GM19025 (cell line): ENCODE results near the gene PDLIM1.

Experiments
- ATAC-seq: cut with Tn5 transposase; IDR thresholded peaks from one replicate; pipeline ENCODE4 v1.9.1; 2021; ENCODE audit warnings: mild to moderate bottlenecking, low read depth, moderate library complexity; ENCODE audit not compliant: unreplicated experiment

Gene PDLIM1

DNA sequence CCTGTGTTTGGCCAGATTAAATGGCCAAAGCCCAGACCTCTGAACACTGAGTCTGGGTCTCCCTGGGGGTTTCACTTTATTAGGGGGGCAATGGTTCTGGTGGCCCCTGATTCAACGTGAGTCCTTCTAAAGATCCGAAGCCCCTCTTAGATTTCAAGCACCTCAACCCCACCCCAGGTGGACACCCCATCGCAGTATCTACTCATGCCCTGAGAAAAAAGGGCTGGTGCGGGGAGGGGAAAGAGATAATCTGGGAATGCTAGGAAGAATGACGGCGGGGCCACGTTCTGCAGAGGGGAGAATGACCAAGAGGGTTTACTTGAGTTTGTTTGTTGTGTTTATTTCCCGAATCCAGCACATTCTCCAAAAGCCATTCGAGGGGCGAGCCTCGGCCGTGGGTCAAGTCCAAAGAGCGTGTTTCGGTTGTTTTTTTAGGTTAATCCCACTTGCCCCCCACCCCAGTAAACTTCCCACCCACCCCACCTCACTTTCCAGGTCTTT lies 832 bp downstream of the PDLIM1 start:
- ATAC-seq, result no peak

DNA sequence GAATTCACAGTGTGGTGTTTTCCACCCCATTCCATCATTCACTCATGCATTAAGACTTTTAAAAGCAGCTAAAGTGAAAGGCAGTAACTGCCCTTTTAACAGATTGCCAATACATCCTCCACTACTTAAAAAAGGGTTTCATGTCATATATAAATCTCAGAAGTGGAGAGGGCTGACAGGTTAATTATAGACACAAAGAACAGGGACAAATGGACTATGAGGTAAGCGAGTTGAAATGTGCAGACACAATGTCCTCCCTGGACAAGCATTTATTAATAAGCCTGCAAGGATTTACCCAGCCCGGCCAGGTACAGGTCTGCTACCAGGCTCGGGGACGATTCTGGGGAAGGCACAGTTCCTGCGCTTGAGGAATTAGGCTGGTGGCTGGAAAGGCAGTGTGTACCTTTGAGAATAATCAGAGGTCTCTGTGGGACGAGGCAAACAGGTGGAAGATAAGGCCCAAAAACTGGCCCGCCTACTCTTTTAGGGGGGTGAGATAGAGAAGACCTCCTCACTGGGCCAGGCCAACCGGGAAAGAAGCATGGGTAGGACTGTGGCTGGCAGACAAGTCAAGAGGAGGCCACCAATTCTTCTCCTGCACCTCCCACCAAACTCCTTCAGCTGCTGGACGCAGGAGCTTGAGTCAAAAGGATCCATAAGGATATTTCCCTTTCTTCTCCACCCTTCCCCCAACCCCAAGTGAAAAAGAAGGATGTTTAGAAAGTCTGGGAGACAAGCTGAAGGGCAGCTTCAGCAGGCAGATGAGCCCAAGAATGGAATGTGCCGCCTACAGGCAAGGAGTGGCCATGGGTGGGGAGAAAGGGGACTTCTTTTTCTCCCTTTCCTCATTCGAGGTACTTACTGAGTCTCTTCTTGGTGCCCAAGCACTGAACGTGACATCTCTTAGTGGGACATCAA lies 1.5 kb downstream of the PDLIM1 start:
- ATAC-seq, result no peak

DNA sequence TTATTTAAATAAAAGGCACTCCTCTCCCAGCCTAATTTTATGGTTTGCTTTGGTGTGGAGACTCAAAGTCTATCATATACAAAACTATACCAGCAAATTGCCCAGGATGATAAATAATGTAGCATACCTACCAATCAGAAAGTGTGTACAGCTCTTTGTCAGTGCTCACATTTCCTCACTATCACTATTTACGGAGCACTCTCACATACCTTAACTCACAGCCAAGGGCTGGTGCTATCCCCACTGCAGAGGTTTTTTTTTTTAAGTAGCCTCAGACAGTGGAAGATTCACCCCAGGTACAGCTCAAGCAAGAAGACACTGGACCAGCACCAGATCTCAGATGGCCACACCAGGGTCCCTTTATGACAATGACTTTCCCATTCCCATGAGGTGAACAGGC lies 2.5 kb downstream of the PDLIM1 start:
- ATAC-seq, result no peak

- ATAC-seq, result no peak
These were observed 3.5 kb downstream of the PDLIM1 start for GRCh38 chr10:95287281-95287680.

DNA sequence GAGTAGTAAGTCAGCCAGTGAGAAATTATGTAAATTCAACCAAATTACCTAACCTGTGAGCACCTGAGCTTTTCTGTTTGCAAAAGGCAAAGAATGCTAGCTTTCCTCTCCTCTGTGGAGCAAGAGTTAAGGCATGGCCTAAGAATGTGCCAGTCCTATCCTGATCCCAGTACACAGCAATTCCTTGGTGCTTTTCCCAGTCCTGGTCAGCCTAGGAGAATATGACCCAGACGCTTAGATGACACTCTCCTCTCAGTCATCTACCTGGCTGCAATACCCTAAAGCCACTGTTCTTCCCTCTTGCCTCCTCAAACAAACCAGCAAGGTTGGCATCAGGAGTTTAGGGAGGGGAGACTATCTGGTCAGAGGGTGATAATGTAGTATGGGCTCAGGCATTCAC lies 4.1 kb downstream of the PDLIM1 start:
- no peak for ATAC-seq

GRCh38 chr10:95285556-95285955 lies 5.2 kb downstream of the PDLIM1 start:
- no peak for ATAC-seq

DNA sequence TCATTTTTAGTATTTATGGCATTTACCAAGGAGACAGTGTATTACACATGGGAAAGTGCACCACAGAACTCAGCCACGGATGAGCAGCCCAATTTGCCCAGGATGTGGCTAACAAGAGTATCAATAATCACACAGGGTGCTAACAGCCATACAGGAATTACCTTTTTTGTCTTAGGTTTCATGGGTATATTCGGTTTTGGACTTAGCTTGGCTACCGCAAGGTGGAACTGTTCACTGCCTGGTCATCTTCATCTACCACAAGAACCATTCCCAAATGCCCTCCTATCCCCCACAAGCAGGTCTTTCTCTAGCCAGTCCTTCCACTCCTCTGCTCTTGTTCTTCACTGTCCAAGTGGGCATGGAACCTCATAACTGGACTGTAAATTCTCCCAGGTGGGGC lies 6.0 kb downstream of the PDLIM1 start:
- no peak for ATAC-seq

GRCh38 chr10:95282107-95282506 lies 8.7 kb downstream of the PDLIM1 start:
- no peak for ATAC-seq

GRCh38 chr10:95281206-95281605 lies 9.6 kb downstream of the PDLIM1 start:
- ATAC-seq, result no peak

DNA sequence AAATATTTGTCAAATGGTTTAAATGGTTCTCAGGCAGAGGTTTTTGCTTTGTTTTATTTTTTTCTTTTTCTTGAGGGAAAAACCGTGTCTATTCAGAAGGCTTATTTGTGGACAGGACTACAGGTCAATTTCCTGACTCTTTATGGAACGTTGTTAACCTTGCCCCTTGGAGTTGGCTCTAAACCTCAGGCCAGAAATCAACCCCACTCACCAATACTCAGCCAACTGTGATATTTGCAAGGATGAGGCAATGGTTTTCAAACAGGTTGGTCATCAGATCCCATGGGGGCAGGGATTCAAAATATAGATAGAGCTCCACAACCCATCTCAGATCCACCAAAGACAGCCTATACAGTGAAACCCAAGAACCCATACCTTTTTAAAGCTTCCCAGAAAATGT lies 10.2 kb downstream of the PDLIM1 start:
- no peak for ATAC-seq

DNA sequence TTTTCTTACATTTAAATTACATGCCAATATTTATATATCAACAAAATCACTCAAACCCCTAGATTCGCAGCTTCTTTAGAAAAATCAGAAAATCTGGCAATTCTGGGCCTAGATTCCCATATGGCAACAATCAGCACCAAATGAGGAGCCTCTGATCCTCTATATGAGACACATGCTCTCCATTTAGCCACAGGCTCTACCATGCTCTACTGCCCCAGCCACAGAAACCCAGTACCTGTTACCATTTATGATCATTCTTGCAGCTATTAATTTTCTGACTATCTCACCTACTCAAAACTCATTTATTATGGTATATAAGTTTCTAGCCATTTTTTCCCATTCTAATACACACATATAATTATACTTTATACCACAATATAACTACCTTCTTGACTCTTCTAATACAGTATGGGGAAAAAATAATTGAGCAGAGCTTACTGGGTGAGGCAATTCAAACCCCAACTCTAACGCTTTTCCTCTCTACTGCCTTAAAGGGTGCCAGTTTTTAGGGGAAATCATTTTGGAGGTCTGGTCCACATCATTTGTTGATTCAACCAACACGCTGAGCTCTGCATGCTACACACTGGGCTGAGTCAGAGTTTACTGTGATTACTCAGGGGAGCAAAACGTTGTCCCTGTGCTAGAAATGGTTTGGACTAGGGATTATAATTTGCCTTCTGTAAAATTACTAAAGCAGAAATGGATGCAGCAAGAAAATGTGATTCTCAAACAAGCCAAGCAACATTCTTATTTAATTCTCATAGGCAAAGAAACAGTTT lies 11.6 kb downstream of the PDLIM1 start:
- ATAC-seq, result no peak

DNA sequence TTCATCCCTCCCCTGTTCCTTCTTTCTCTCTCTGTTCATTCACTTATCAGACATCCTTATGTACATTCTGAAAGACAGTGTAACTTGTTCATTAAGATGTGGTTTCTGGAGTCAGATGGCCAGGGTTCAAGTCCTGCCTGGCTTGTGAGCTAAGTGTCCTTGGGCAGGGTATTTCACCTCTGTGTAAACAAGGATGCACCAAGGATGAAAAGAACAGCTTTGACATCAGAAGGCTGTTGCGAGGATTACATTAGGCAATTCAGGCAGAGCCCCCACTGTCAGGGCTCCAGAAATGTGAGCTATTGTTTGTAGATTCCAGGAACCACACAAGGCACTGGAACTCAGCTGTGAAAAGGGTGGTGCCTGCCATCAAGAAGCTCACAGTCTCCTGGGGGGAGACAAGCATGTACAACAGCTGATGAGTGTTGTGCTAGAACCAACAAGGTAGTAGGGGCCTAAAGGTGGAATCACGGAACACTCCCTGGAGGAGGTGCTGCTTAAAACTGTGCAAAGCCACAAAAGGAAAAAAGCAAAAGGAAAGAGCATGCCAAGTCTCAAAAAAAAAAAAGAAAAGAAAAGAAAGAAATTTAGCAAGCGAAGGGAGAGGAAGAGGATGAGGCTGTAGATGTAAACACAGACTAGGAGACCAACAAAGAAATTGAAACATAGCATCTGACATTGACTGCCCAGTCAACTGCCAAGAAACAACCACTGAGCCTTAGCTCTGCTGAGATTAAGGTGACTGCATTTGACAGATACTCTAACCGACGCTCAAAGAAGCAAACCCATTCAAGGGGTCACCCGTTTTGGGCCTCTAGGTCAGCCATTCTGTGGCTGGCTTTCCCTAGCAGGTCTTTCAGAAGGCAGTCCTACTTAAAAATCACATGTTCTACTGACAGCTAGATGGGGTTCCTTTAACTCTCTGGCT lies 12.5 kb downstream of the PDLIM1 start:
- no peak for ATAC-seq

DNA sequence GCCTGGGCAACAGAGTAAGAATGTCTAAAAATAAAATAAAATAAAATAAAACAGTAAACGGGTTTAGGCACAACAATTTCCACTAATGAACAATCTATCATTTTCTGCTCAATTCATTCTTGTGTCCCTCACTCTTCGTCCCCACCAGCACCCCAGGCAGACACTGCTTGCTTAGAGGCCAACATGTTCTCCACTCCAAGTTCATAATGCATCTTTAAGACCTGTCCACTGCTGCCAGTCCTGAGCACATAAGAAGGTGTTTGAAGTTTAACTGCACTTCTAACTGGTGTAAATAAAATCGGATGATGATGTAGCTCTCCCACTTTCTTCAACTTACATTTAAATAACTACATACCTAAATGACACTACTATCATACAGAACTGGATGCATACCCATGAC lies 13.2 kb downstream of the PDLIM1 start:
- ATAC-seq, result no peak

GRCh38 chr10:95277201-95277570 lies 13.6 kb downstream of the PDLIM1 start:
- no peak for ATAC-seq

DNA sequence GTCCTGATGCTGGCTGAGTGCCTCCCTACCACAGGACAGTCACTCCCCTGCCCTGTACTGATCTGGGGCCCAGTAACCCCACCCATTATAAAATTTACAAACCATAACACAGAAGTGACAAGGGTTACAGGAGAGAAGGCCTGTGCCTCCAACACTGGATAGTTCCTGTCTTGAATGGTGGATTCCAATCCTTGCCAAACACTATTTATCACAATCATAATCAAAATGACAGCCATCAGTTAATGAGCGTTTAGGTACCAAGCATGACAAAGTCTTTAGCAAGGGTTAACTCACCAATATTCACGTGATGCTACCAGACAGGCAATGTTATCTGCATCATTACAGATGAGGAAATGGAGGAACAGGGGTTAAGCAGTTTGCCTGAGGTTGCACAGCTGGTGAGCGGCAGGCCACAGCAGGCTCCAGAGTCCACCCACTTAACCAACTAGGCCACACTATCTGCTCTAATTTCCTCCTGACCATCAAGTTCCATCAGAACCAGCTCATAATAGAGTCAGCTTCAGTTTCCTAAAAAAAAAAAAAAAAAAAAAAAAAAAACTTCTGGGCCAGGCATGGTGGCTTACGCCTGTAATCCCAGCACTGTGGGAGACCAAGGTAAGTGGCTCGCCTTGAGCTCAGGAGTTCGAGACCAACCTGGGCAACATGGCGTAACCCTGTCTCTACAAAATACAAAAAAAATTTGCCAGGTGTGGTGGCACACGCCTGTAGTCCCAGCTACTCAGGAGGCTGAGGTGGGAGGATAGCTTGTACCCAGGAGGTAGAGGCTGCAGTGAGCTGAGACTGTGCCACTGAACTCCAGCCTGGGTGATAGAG lies 14.2 kb downstream of the PDLIM1 start:
- no peak for ATAC-seq

- ATAC-seq, result no peak
These were observed 15.0 kb downstream of the PDLIM1 start for GRCh38 chr10:95275726-95276366.

GRCh38 chr10:95273393-95274312 lies 17.1 kb downstream of the PDLIM1 start:
- ATAC-seq, result no peak

DNA sequence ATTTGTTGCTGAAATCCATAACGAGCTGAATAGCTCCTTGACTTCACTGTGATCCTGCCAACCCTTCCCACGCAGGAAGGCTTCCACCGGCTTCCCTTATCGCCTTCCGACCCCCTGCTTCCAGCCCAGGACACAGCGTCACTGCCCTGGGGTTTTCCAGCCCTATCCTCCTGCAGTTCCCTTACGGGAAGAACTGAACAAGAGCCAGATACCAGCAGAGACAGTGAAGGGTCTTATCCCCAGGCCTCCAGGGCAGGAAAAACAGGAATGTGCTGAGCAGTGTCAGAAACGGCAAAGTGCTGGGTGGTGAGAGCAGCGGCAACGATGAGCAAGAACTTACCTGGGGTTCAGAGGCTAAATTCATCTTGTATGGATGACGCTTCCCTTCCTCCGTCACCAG lies 22.4 kb downstream of the PDLIM1 start:
- ATAC-seq, result no peak
